Hematopoietic multipotent progenitor cell treated with erythropoietin and hydrocortisone succinate and interleukin-3 and kit ligand, for 17 days (in vitro differentiated cells): ENCODE measurements around the gene FSHB.
"Not testable (repeated sequence)": the region's sequence is repeated elsewhere in the genome, so short reads cannot be mapped to it uniquely, and the experiment has no call there.

Experiments used
- DNase-seq: peaks from one replicate; pipeline ENCODE4 v3.0.0-alpha.2; 2015; ENCODE audit warnings: low spot score

The FSHB gene

GRCh38 chr11:30268638-30269037, 37.8 kb downstream of the FSHB start:
- DNase-seq, result not testable (repeated sequence)

GRCh38 chr11:30270671-30271070, 39.9 kb downstream of the FSHB start:
- no peak for DNase-seq

GRCh38 chr11:30277176-30277575, 46.4 kb downstream of the FSHB start:
- DNase-seq, result no peak

DNA sequence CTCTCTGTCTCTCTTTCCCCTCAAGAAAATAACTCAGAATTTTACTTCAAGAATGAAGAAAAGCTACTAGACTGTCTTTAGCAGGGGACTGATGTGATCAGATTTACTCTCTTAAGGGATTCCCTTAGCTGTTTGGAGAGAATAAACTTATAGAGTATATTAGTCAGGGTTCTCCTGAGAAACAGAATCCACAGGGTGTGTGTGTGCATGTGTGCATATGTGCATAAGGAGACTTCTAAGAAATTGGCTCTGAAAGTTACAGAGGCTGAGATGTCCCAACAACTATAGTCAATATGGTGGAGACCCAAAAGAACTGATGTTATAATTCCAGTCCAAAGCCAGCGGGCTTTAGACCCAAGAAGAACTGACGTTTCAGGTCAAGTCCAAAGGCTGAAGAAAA, 49.0 kb downstream of the FSHB start:
- no peak for DNase-seq

GRCh38 chr11:30281476-30282288, 50.9 kb downstream of the FSHB start:
- no peak for DNase-seq

DNA sequence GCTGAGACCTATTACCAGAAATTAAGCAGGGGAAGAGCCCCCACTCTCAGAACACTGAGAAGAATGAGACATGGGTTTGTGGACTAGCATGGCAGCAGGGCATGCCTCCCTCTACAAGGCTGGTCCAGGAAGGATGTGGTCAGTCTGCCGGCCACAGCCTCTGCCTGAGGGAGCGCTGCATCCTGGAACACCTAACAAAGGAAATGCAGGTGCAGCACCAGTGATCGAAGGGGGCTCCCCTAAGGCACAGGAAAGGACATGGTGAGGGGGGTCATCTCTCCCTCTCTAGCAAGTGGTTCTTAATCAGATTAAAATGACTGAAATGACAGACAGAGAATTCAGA, 51.4 kb downstream of the FSHB start:
- no peak for DNase-seq
